ENCODE results near the gene FMN1. TPM values are rescaled to one million over a fixed set of nuclear protein-coding genes. Genes with fewer than 3 reads are reported as not detected.

The FMN1 gene
- total and polyA plus RNA-seq, 2 of the 8 experiments (the other 6 are each of a cell fraction or from before 2014, with no cell fraction given): 0.27 to 3.7 TPM

DNA sequence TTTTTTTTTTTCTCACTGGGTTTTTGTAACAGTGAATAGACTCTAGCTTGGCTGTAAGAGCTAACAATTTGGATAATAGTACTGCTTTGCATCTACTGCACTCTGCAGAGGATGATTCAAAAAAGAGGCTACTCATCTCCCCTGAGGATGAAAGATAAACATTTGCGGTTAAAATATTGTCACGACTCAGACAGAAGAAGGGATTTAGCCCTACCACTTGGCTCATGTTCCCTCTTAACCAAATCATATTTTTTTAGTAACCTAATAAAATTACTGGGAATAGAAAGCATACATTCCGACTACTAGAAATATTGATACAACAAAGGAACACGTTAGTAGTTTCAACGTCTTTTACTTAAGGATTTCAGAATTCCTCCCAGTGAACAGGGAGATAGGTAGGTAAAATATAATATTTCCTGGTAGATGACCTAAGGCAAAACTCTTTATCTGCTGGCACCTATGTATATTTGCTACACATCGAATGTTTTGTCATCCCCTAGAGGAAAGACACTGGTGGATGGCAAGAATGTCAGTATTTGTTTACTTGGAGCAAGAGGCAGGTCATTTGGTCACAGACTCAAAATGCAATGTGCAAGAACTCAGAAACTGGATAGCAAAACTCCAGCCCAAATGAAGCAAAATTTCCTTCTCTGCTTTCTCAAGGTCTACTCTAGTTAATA, 365.9 kb downstream of the FMN1 start (continued):
- TF ChIP-seq, protein P1, sequence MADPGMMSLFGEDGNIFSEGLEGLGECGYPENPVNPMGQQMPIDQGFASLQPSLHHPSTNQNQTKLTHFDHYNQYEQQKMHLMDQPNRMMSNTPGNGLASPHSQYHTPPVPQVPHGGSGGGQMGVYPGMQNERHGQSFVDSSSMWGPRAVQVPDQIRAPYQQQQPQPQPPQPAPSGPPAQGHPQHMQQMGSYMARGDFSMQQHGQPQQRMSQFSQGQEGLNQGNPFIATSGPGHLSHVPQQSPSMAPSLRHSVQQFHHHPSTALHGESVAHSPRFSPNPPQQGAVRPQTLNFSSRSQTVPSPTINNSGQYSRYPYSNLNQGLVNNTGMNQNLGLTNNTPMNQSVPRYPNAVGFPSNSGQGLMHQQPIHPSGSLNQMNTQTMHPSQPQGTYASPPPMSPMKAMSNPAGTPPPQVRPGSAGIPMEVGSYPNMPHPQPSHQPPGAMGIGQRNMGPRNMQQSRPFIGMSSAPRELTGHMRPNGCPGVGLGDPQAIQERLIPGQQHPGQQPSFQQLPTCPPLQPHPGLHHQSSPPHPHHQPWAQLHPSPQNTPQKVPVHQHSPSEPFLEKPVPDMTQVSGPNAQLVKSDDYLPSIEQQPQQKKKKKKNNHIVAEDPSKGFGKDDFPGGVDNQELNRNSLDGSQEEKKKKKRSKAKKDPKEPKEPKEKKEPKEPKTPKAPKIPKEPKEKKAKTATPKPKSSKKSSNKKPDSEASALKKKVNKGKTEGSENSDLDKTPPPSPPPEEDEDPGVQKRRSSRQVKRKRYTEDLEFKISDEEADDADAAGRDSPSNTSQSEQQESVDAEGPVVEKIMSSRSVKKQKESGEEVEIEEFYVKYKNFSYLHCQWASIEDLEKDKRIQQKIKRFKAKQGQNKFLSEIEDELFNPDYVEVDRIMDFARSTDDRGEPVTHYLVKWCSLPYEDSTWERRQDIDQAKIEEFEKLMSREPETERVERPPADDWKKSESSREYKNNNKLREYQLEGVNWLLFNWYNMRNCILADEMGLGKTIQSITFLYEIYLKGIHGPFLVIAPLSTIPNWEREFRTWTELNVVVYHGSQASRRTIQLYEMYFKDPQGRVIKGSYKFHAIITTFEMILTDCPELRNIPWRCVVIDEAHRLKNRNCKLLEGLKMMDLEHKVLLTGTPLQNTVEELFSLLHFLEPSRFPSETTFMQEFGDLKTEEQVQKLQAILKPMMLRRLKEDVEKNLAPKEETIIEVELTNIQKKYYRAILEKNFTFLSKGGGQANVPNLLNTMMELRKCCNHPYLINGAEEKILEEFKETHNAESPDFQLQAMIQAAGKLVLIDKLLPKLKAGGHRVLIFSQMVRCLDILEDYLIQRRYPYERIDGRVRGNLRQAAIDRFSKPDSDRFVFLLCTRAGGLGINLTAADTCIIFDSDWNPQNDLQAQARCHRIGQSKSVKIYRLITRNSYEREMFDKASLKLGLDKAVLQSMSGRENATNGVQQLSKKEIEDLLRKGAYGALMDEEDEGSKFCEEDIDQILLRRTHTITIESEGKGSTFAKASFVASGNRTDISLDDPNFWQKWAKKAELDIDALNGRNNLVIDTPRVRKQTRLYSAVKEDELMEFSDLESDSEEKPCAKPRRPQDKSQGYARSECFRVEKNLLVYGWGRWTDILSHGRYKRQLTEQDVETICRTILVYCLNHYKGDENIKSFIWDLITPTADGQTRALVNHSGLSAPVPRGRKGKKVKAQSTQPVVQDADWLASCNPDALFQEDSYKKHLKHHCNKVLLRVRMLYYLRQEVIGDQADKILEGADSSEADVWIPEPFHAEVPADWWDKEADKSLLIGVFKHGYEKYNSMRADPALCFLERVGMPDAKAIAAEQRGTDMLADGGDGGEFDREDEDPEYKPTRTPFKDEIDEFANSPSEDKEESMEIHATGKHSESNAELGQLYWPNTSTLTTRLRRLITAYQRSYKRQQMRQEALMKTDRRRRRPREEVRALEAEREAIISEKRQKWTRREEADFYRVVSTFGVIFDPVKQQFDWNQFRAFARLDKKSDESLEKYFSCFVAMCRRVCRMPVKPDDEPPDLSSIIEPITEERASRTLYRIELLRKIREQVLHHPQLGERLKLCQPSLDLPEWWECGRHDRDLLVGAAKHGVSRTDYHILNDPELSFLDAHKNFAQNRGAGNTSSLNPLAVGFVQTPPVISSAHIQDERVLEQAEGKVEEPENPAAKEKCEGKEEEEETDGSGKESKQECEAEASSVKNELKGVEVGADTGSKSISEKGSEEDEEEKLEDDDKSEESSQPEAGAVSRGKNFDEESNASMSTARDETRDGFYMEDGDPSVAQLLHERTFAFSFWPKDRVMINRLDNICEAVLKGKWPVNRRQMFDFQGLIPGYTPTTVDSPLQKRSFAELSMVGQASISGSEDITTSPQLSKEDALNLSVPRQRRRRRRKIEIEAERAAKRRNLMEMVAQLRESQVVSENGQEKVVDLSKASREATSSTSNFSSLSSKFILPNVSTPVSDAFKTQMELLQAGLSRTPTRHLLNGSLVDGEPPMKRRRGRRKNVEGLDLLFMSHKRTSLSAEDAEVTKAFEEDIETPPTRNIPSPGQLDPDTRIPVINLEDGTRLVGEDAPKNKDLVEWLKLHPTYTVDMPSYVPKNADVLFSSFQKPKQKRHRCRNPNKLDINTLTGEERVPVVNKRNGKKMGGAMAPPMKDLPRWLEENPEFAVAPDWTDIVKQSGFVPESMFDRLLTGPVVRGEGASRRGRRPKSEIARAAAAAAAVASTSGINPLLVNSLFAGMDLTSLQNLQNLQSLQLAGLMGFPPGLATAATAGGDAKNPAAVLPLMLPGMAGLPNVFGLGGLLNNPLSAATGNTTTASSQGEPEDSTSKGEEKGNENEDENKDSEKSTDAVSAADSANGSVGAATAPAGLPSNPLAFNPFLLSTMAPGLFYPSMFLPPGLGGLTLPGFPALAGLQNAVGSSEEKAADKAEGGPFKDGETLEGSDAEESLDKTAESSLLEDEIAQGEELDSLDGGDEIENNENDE (IDR thresholded peaks at IDR 0.05; ENCODE audit: insufficient replicate concordance, low read length): no peak
- TF ChIP-seq SUZ12 (IDR thresholded peaks at IDR 0.05; ENCODE audit: low read length) (no peak), CBX5 (IDR thresholded peaks at IDR 0.05; ENCODE audit: low read depth, low read length) (no peak), RAD21 (IDR thresholded peaks at IDR 0.05 in 1 of 2, conservative IDR thresholded peaks at IDR 0.05 in 1 of 2; ENCODE audit: low read depth in 2 of 2, low read length in 2 of 2) (no peak), EGR1 (IDR thresholded peaks at IDR 0.05; ENCODE audit: borderline replicate concordance, low read depth, low read length) (no peak), SIN3A (conservative IDR thresholded peaks at IDR 0.05 in 1 of 2, IDR thresholded peaks at IDR 0.05 in 1 of 2; ENCODE audit: low read depth in 1 of 2, low read length in 2 of 2) (no peak), CHD2 (IDR thresholded peaks at IDR 0.05; ENCODE audit: low read length) (no peak), EZH2 (IDR thresholded peaks at IDR 0.05; ENCODE audit: low read depth, low read length, severe bottlenecking) (no peak), EP300 (IDR thresholded peaks at IDR 0.05; ENCODE audit: borderline replicate concordance in 1 of 2, low read depth in 2 of 2, low read length in 2 of 2) (no peak)
